ENCODE results near the gene TRIM44. TPM values are rescaled to one million over a fixed set of nuclear protein-coding genes. Genes with fewer than 3 reads are reported as not detected.

TRIM44 gene
- total RNA-seq, 1 experiment from 2014 or later = 81.4 TPM

- no peaks in the 10 kb centered on the region for H3K9me3 ChIP-seq
- CTCF ChIA-PET = interaction anchor here (1.6 kb wide), 1 partner anchor 132 kb away, joined by 6 read pairs; no protein-coding TSS in a partner anchor
- POLR2A ChIA-PET = no interaction called here
- H3K27me3 ChIP-seq (replicated peaks; ENCODE audit: control insufficient read depth, insufficient read depth, low read length) = no peaks in the 10 kb centered on the region
- DNase-seq = peak in 1 of 2 experiments; percentile 26
- H3K27me3 Mint-ChIP-seq (ENCODE audit: insufficient read depth, unreplicated experiment) = no peaks in the 10 kb centered on the region
- BruUV-seq (replicated peaks) = no TSS peak
- H3K4me3 ChIP-seq (ENCODE audit: low read depth, low read length) = no peak overlapping the region
- no peak overlapping the region for H3K4me3 Mint-ChIP-seq (ENCODE audit: unreplicated experiment)
- TF ChIP-seq, protein P1, sequence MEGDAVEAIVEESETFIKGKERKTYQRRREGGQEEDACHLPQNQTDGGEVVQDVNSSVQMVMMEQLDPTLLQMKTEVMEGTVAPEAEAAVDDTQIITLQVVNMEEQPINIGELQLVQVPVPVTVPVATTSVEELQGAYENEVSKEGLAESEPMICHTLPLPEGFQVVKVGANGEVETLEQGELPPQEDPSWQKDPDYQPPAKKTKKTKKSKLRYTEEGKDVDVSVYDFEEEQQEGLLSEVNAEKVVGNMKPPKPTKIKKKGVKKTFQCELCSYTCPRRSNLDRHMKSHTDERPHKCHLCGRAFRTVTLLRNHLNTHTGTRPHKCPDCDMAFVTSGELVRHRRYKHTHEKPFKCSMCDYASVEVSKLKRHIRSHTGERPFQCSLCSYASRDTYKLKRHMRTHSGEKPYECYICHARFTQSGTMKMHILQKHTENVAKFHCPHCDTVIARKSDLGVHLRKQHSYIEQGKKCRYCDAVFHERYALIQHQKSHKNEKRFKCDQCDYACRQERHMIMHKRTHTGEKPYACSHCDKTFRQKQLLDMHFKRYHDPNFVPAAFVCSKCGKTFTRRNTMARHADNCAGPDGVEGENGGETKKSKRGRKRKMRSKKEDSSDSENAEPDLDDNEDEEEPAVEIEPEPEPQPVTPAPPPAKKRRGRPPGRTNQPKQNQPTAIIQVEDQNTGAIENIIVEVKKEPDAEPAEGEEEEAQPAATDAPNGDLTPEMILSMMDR (IDR thresholded peaks at IDR 0.05; ENCODE audit: insufficient read depth in 1 of 2, low read depth in 1 of 2, low read length in 1 of 2, severe bottlenecking in 1 of 2, unreplicated experiment in 1 of 2) = no peak
- H3K36me3 ChIP-seq (ENCODE audit: control insufficient read depth, insufficient read depth, low read length) = no peaks in the 10 kb centered on the region; the same call in 1 of the 2 replicates
- intact Hi-C loops (cut with micrococcal nuclease; ENCODE audit: unreplicated experiment) = no loop called here
- peaks cover 18% of the 10 kb centered on the region for H3K4me1 Mint-ChIP-seq (ENCODE audit: low read depth, unreplicated experiment)
- no peaks in the 10 kb centered on the region for H3K9me3 Mint-ChIP-seq (ENCODE audit: unreplicated experiment)
- peaks cover 16% of the 10 kb centered on the region for H3K4me1 ChIP-seq
- peak overlapping the region; percentile 29 for H3K27ac Mint-ChIP-seq (ENCODE audit: unreplicated experiment)
- H3K36me3 Mint-ChIP-seq (ENCODE audit: insufficient read depth, unreplicated experiment) = peaks cover 45% of the 10 kb centered on the region
Measured at GRCh38 chr11:35689081-35689996, 26.8 kb downstream of the TRIM44 start.

GRCh38 chr11:35702126-35702525, 39.6 kb downstream of the TRIM44 start:
- POLR2A ChIA-PET = no interaction called here
- Histone ChIP-seq H3K9me3 (no peaks in the 10 kb centered on the region), H3K4me3 (ENCODE audit: low read depth, low read length) (no peak overlapping the region), H3K36me3 (ENCODE audit: control insufficient read depth, insufficient read depth, low read length) (no peaks in the 10 kb centered on the region; the same call in 1 of the 2 replicates), H3K27me3 (replicated peaks; ENCODE audit: control insufficient read depth, insufficient read depth, low read length) (no peaks in the 10 kb centered on the region), H3K4me1 (no peaks in the 10 kb centered on the region)
- TF ChIP-seq, protein P1 (IDR thresholded peaks at IDR 0.05; ENCODE audit: insufficient read depth in 1 of 2, low read depth in 1 of 2, low read length in 1 of 2, severe bottlenecking in 1 of 2, unreplicated experiment in 1 of 2) = no peak
- intact Hi-C loops (cut with micrococcal nuclease; ENCODE audit: unreplicated experiment) = no loop called here
- no peak overlapping the region for H3K4me3 Mint-ChIP-seq (ENCODE audit: unreplicated experiment)
- CTCF ChIA-PET = no interaction called here
- no TSS peak for BruUV-seq (replicated peaks)
- H3K4me1 Mint-ChIP-seq (ENCODE audit: low read depth, unreplicated experiment) = no peaks in the 10 kb centered on the region
- peaks cover 6% of the 10 kb centered on the region for H3K9me3 Mint-ChIP-seq (ENCODE audit: unreplicated experiment)
- no peaks in the 10 kb centered on the region for H3K27me3 Mint-ChIP-seq (ENCODE audit: insufficient read depth, unreplicated experiment)
- H3K36me3 Mint-ChIP-seq (ENCODE audit: insufficient read depth, unreplicated experiment) = peaks cover 43% of the 10 kb centered on the region
- H3K27ac Mint-ChIP-seq (ENCODE audit: unreplicated experiment) = no peak overlapping the region
- no peak for DNase-seq

- no peaks in the 10 kb centered on the region for H3K36me3 ChIP-seq (ENCODE audit: control insufficient read depth, insufficient read depth, low read length)
- no peak overlapping the region for H3K27ac Mint-ChIP-seq (ENCODE audit: unreplicated experiment)
- no peak overlapping the region for H3K4me3 Mint-ChIP-seq (ENCODE audit: unreplicated experiment)
- H3K27me3 Mint-ChIP-seq (ENCODE audit: insufficient read depth, unreplicated experiment) = no peaks in the 10 kb centered on the region
- no peaks in the 10 kb centered on the region for H3K4me1 Mint-ChIP-seq (ENCODE audit: low read depth, unreplicated experiment)
- H3K36me3 Mint-ChIP-seq (ENCODE audit: insufficient read depth, unreplicated experiment) = peaks cover 5% of the 10 kb centered on the region
- BruUV-seq (replicated peaks) = no TSS peak
- H3K9me3 ChIP-seq = no peaks in the 10 kb centered on the region
- intact Hi-C loops (cut with micrococcal nuclease; ENCODE audit: unreplicated experiment) = no loop called here
- H3K4me1 ChIP-seq = no peaks in the 10 kb centered on the region
- ChIA-PET CTCF (no interaction called here), POLR2A (no interaction called here)
- H3K4me3 ChIP-seq (ENCODE audit: low read depth, low read length) = no peak overlapping the region
- H3K27me3 ChIP-seq (replicated peaks; ENCODE audit: control insufficient read depth, insufficient read depth, low read length) = no peaks in the 10 kb centered on the region
- no peak for DNase-seq
- H3K9me3 Mint-ChIP-seq (ENCODE audit: unreplicated experiment) = peaks cover 6% of the 10 kb centered on the region
- TF ChIP-seq, protein P1 (IDR thresholded peaks at IDR 0.05; ENCODE audit: insufficient read depth in 1 of 2, low read depth in 1 of 2, low read length in 1 of 2, severe bottlenecking in 1 of 2, unreplicated experiment in 1 of 2) = no peak
Measured at GRCh38 chr11:35709376-35709775, 46.8 kb downstream of the TRIM44 start.

Data from Caco-2 (cell line).